Measurements from ENCODE around the gene IL1RAPL1. TPM values are rescaled to one million over a fixed set of nuclear protein-coding genes. Genes with fewer than 3 reads are reported as not detected.
A peak's percentile ranks its signal among the peaks of the same experiment; 100 is the strongest.

Gene IL1RAPL1
- polyA plus RNA-seq, 1 donor from 2014 or later: not detected

- H3K4me3 ChIP-seq (ENCODE audit: low read length): no peak overlapping the region
Observed at GRCh38 chrX:28610746-28611145, 23.5 kb downstream of the IL1RAPL1 start.

GRCh38 chrX:28613558-28613957, 26.3 kb downstream of the IL1RAPL1 start:
- Histone ChIP-seq H3K79me2 (replicated peaks; ENCODE audit: insufficient read depth, low read length) (no peaks in the 10 kb centered on the region), H3K27me3 (ENCODE audit: insufficient read depth, low read depth, low read length) (no peaks in the 10 kb centered on the region), H3K4me3 (ENCODE audit: low read length) (no peak overlapping the region), H3K9me3 (ENCODE audit: low read length) (no peaks in the 10 kb centered on the region), H3K36me3 (ENCODE audit: insufficient read depth, low read length) (no peaks in the 10 kb centered on the region), H3K4me2 (ENCODE audit: low read length) (no peak overlapping the region), H2AFZ (ENCODE audit: low read depth, low read length) (no peak overlapping the region), H3K27ac (ENCODE audit: low read length) (no peak overlapping the region), H4K20me1 (ENCODE audit: insufficient read depth) (no peaks in the 10 kb centered on the region), H3K9me2 (ENCODE audit: insufficient read depth, low read length) (no peaks in the 10 kb centered on the region), H3F3A (ENCODE audit: insufficient read depth, low read length, poor library complexity, severe bottlenecking) (no peaks in the 10 kb centered on the region), H3K9ac (ENCODE audit: low read length) (no peak overlapping the region)
- TF ChIP-seq MXI1 (conservative IDR thresholded peaks at IDR 0.05; ENCODE audit: poor library complexity, severe bottlenecking) (no peak), RAD21 (conservative IDR thresholded peaks at IDR 0.05) (no peak), EZH2 (IDR thresholded peaks at IDR 0.05; ENCODE audit: borderline replicate concordance, insufficient read depth, low read length, poor library complexity, severe bottlenecking) (no peak)

More at GRCh38 chrX:28610746-28611145, 23.5 kb downstream of the IL1RAPL1 start:
- no peaks in the 10 kb centered on the region for H3K79me2 ChIP-seq (replicated peaks; ENCODE audit: insufficient read depth, low read length)
- no peaks in the 10 kb centered on the region for H3F3A ChIP-seq (ENCODE audit: insufficient read depth, low read length, poor library complexity, severe bottlenecking)
- no peak overlapping the region for H3K4me2 ChIP-seq (ENCODE audit: low read length)
- no peaks in the 10 kb centered on the region for H3K9me2 ChIP-seq (ENCODE audit: insufficient read depth, low read length)
- no peaks in the 10 kb centered on the region for H3K27me3 ChIP-seq (ENCODE audit: insufficient read depth, low read depth, low read length)
- no peaks in the 10 kb centered on the region for H3K9me3 ChIP-seq (ENCODE audit: low read length)
- H2AFZ ChIP-seq (ENCODE audit: low read depth, low read length): no peak overlapping the region
- TF ChIP-seq EZH2 (IDR thresholded peaks at IDR 0.05; ENCODE audit: borderline replicate concordance, insufficient read depth, low read length, poor library complexity, severe bottlenecking): no peak
- no peak for TF ChIP-seq MXI1 (conservative IDR thresholded peaks at IDR 0.05; ENCODE audit: poor library complexity, severe bottlenecking)
- TF ChIP-seq POLR2AphosphoS5 (IDR thresholded peaks at IDR 0.05): no peak
- TF ChIP-seq EP300 (conservative IDR thresholded peaks at IDR 0.05; ENCODE audit: poor library complexity, severe bottlenecking): peak; percentile 41
- no peak for TF ChIP-seq REST (IDR thresholded peaks at IDR 0.05; ENCODE audit: borderline replicate concordance)
- H3K9ac ChIP-seq (ENCODE audit: low read length): no peak overlapping the region
- no peak overlapping the region for H3K27ac ChIP-seq (ENCODE audit: low read length)
- H4K20me1 ChIP-seq (ENCODE audit: insufficient read depth): no peaks in the 10 kb centered on the region
- H3K36me3 ChIP-seq (ENCODE audit: insufficient read depth, low read length): no peaks in the 10 kb centered on the region

- no peak overlapping the region for H3K27ac ChIP-seq (ENCODE audit: low read length)
- no peak overlapping the region for H3K4me3 ChIP-seq (ENCODE audit: low read length)
- H3K9ac ChIP-seq (ENCODE audit: low read length): no peak overlapping the region
- no peak overlapping the region for H2AFZ ChIP-seq (ENCODE audit: low read depth, low read length)
- H3K79me2 ChIP-seq (replicated peaks; ENCODE audit: insufficient read depth, low read length): no peaks in the 10 kb centered on the region
- H3K4me2 ChIP-seq (ENCODE audit: low read length): no peak overlapping the region
- no peaks in the 10 kb centered on the region for H3K27me3 ChIP-seq (ENCODE audit: insufficient read depth, low read depth, low read length)
- no peaks in the 10 kb centered on the region for H3K9me3 ChIP-seq (ENCODE audit: low read length)
- no peaks in the 10 kb centered on the region for H3K36me3 ChIP-seq (ENCODE audit: insufficient read depth, low read length)
- no peaks in the 10 kb centered on the region for H3F3A ChIP-seq (ENCODE audit: insufficient read depth, low read length, poor library complexity, severe bottlenecking)
- TF ChIP-seq MXI1 (conservative IDR thresholded peaks at IDR 0.05; ENCODE audit: poor library complexity, severe bottlenecking): no peak
- no peak for TF ChIP-seq CTCF (IDR thresholded peaks at IDR 0.05; ENCODE audit: poor library complexity, severe bottlenecking)
- no peak for TF ChIP-seq EZH2 (IDR thresholded peaks at IDR 0.05; ENCODE audit: borderline replicate concordance, insufficient read depth, low read length, poor library complexity, severe bottlenecking)
- no peak for TF ChIP-seq REST (IDR thresholded peaks at IDR 0.05; ENCODE audit: borderline replicate concordance)
- TF ChIP-seq TAF1 (IDR thresholded peaks at IDR 0.05; ENCODE audit: low read depth): no peak
- no peak for TF ChIP-seq EP300 (conservative IDR thresholded peaks at IDR 0.05; ENCODE audit: poor library complexity, severe bottlenecking)
- no peak for TF ChIP-seq POLR2AphosphoS5 (IDR thresholded peaks at IDR 0.05)
- no peak for TF ChIP-seq RAD21 (conservative IDR thresholded peaks at IDR 0.05)
- no peak for TF ChIP-seq SMC3 (conservative IDR thresholded peaks at IDR 0.05; ENCODE audit: poor library complexity)
- H4K20me1 ChIP-seq (ENCODE audit: insufficient read depth): no peaks in the 10 kb centered on the region
- no peaks in the 10 kb centered on the region for H3K9me2 ChIP-seq (ENCODE audit: insufficient read depth, low read length)
Observed at GRCh38 chrX:28625223-28625622, 38.0 kb downstream of the IL1RAPL1 start.
